ENCODE data around the gene FANK1.

The FANK1 gene

GRCh38 chr10:126016156-126016805 is 119.9 kb downstream of the FANK1 start:
- Histone ChIP-seq H3K36me3 (ENCODE audit: control insufficient read depth, insufficient read depth, low read length) (no peaks in the 10 kb centered on the region), H3K4me3 (ENCODE audit: low read depth, low read length) (no peak overlapping the region)

GRCh38 chr10:126016882-126017281 is 120.5 kb downstream of the FANK1 start:
- H3K9ac ChIP-seq (ENCODE audit: low read depth, low read length) = no peak overlapping the region
- H3K4me1 ChIP-seq (ENCODE audit: control insufficient read depth, insufficient read depth, low read length) = no peaks in the 10 kb centered on the region
- no peak overlapping the region for H3K4me3 ChIP-seq (ENCODE audit: low read depth, low read length)
- H3K9me3 ChIP-seq (ENCODE audit: control insufficient read depth, insufficient read depth, low read length) = no peaks in the 10 kb centered on the region
- no peaks in the 10 kb centered on the region for H3K27me3 ChIP-seq (ENCODE audit: control insufficient read depth, insufficient read depth, low read length)
- H3K36me3 ChIP-seq (ENCODE audit: control insufficient read depth, insufficient read depth, low read length) = no peaks in the 10 kb centered on the region

More at GRCh38 chr10:126016156-126016805, 119.9 kb downstream of the FANK1 start:
- Histone ChIP-seq H3K27me3 (ENCODE audit: control insufficient read depth, insufficient read depth, low read length) (no peaks in the 10 kb centered on the region), H3K9me3 (ENCODE audit: control insufficient read depth, insufficient read depth, low read length) (no peaks in the 10 kb centered on the region), H3K9ac (ENCODE audit: low read depth, low read length) (no peak overlapping the region), H3K4me1 (ENCODE audit: control insufficient read depth, insufficient read depth, low read length) (no peaks in the 10 kb centered on the region)

GRCh38 chr10:126017961-126018560 is 121.7 kb downstream of the FANK1 start:
- H3K4me1 ChIP-seq (ENCODE audit: control insufficient read depth, insufficient read depth, low read length) = no peaks in the 10 kb centered on the region
- H3K9ac ChIP-seq (ENCODE audit: low read depth, low read length) = no peak overlapping the region
- no peaks in the 10 kb centered on the region for H3K9me3 ChIP-seq (ENCODE audit: control insufficient read depth, insufficient read depth, low read length)
- no peaks in the 10 kb centered on the region for H3K27me3 ChIP-seq (ENCODE audit: control insufficient read depth, insufficient read depth, low read length)
- H3K4me3 ChIP-seq (ENCODE audit: low read depth, low read length) = no peak overlapping the region
- H3K36me3 ChIP-seq (ENCODE audit: control insufficient read depth, insufficient read depth, low read length) = no peaks in the 10 kb centered on the region

GRCh38 chr10:126021833-126022500 is 125.6 kb downstream of the FANK1 start:
- no peaks in the 10 kb centered on the region for H3K27me3 ChIP-seq (ENCODE audit: control insufficient read depth, insufficient read depth, low read length)
- H3K4me1 ChIP-seq (ENCODE audit: control insufficient read depth, insufficient read depth, low read length) = no peaks in the 10 kb centered on the region
- H3K36me3 ChIP-seq (ENCODE audit: control insufficient read depth, insufficient read depth, low read length) = no peaks in the 10 kb centered on the region
- H3K4me3 ChIP-seq (ENCODE audit: low read depth, low read length) = no peak overlapping the region
- no peak overlapping the region for H3K9ac ChIP-seq (ENCODE audit: low read depth, low read length)
- no peaks in the 10 kb centered on the region for H3K9me3 ChIP-seq (ENCODE audit: control insufficient read depth, insufficient read depth, low read length)

- Histone ChIP-seq H3K9ac (ENCODE audit: low read depth, low read length) (no peak overlapping the region), H3K4me3 (ENCODE audit: low read depth, low read length) (no peak overlapping the region), H3K4me1 (ENCODE audit: control insufficient read depth, insufficient read depth, low read length) (no peaks in the 10 kb centered on the region), H3K9me3 (ENCODE audit: control insufficient read depth, insufficient read depth, low read length) (no peaks in the 10 kb centered on the region), H3K27me3 (ENCODE audit: control insufficient read depth, insufficient read depth, low read length) (no peaks in the 10 kb centered on the region), H3K36me3 (ENCODE audit: control insufficient read depth, insufficient read depth, low read length) (no peaks in the 10 kb centered on the region)
Observed at GRCh38 chr10:126022841-126023240, 126.5 kb downstream of the FANK1 start.

- no peak overlapping the region for H3K9ac ChIP-seq (ENCODE audit: low read depth, low read length)
- H3K36me3 ChIP-seq (ENCODE audit: control insufficient read depth, insufficient read depth, low read length) = no peaks in the 10 kb centered on the region
- no peak overlapping the region for H3K4me3 ChIP-seq (ENCODE audit: low read depth, low read length)
- H3K4me1 ChIP-seq (ENCODE audit: control insufficient read depth, insufficient read depth, low read length) = no peaks in the 10 kb centered on the region
- no peaks in the 10 kb centered on the region for H3K27me3 ChIP-seq (ENCODE audit: control insufficient read depth, insufficient read depth, low read length)
- no peaks in the 10 kb centered on the region for H3K9me3 ChIP-seq (ENCODE audit: control insufficient read depth, insufficient read depth, low read length)
Observed at GRCh38 chr10:126027692-126028091, 131.3 kb downstream of the FANK1 start.

GRCh38 chr10:126029999-126030398 is 133.6 kb downstream of the FANK1 start:
- Histone ChIP-seq H3K9me3 (ENCODE audit: control insufficient read depth, insufficient read depth, low read length) (no peaks in the 10 kb centered on the region), H3K27me3 (ENCODE audit: control insufficient read depth, insufficient read depth, low read length) (no peaks in the 10 kb centered on the region), H3K9ac (ENCODE audit: low read depth, low read length) (no peak overlapping the region), H3K4me3 (ENCODE audit: low read depth, low read length) (no peak overlapping the region), H3K4me1 (ENCODE audit: control insufficient read depth, insufficient read depth, low read length) (no peaks in the 10 kb centered on the region), H3K36me3 (ENCODE audit: control insufficient read depth, insufficient read depth, low read length) (no peaks in the 10 kb centered on the region)

GRCh38 chr10:126034586-126034985 is 138.2 kb downstream of the FANK1 start:
- Histone ChIP-seq H3K9ac (ENCODE audit: low read depth, low read length) (no peak overlapping the region), H3K9me3 (ENCODE audit: control insufficient read depth, insufficient read depth, low read length) (no peaks in the 10 kb centered on the region), H3K36me3 (ENCODE audit: control insufficient read depth, insufficient read depth, low read length) (no peaks in the 10 kb centered on the region), H3K4me1 (ENCODE audit: control insufficient read depth, insufficient read depth, low read length) (no peaks in the 10 kb centered on the region), H3K4me3 (ENCODE audit: low read depth, low read length) (no peak overlapping the region), H3K27me3 (ENCODE audit: control insufficient read depth, insufficient read depth, low read length) (no peaks in the 10 kb centered on the region)

GRCh38 chr10:126036515-126036914 is 140.2 kb downstream of the FANK1 start:
- Histone ChIP-seq H3K4me1 (ENCODE audit: control insufficient read depth, insufficient read depth, low read length) (no peaks in the 10 kb centered on the region), H3K4me3 (ENCODE audit: low read depth, low read length) (no peak overlapping the region), H3K9me3 (ENCODE audit: control insufficient read depth, insufficient read depth, low read length) (no peaks in the 10 kb centered on the region), H3K36me3 (ENCODE audit: control insufficient read depth, insufficient read depth, low read length) (no peaks in the 10 kb centered on the region), H3K27me3 (ENCODE audit: control insufficient read depth, insufficient read depth, low read length) (no peaks in the 10 kb centered on the region), H3K9ac (ENCODE audit: low read depth, low read length) (no peak overlapping the region)

GRCh38 chr10:126037946-126038345 is 141.6 kb downstream of the FANK1 start:
- Histone ChIP-seq H3K4me3 (ENCODE audit: low read depth, low read length) (no peak overlapping the region), H3K9ac (ENCODE audit: low read depth, low read length) (no peak overlapping the region), H3K9me3 (ENCODE audit: control insufficient read depth, insufficient read depth, low read length) (no peaks in the 10 kb centered on the region), H3K4me1 (ENCODE audit: control insufficient read depth, insufficient read depth, low read length) (no peaks in the 10 kb centered on the region), H3K27me3 (ENCODE audit: control insufficient read depth, insufficient read depth, low read length) (no peaks in the 10 kb centered on the region), H3K36me3 (ENCODE audit: control insufficient read depth, insufficient read depth, low read length) (no peaks in the 10 kb centered on the region)

GRCh38 chr10:126041117-126041516 is 144.8 kb downstream of the FANK1 start:
- Histone ChIP-seq H3K36me3 (ENCODE audit: control insufficient read depth, insufficient read depth, low read length) (no peaks in the 10 kb centered on the region), H3K27me3 (ENCODE audit: control insufficient read depth, insufficient read depth, low read length) (no peaks in the 10 kb centered on the region), H3K4me3 (ENCODE audit: low read depth, low read length) (no peak overlapping the region), H3K4me1 (ENCODE audit: control insufficient read depth, insufficient read depth, low read length) (no peaks in the 10 kb centered on the region), H3K9ac (ENCODE audit: low read depth, low read length) (no peak overlapping the region), H3K9me3 (ENCODE audit: control insufficient read depth, insufficient read depth, low read length) (no peaks in the 10 kb centered on the region)

- H3K9ac ChIP-seq (ENCODE audit: low read depth, low read length) = no peak overlapping the region
- H3K4me3 ChIP-seq (ENCODE audit: low read depth, low read length) = no peak overlapping the region
- no peaks in the 10 kb centered on the region for H3K4me1 ChIP-seq (ENCODE audit: control insufficient read depth, insufficient read depth, low read length)
- no peaks in the 10 kb centered on the region for H3K9me3 ChIP-seq (ENCODE audit: control insufficient read depth, insufficient read depth, low read length)
- H3K27me3 ChIP-seq (ENCODE audit: control insufficient read depth, insufficient read depth, low read length) = no peaks in the 10 kb centered on the region
- no peaks in the 10 kb centered on the region for H3K36me3 ChIP-seq (ENCODE audit: control insufficient read depth, insufficient read depth, low read length)
Observed at GRCh38 chr10:126041804-126042231, 145.5 kb downstream of the FANK1 start.
